Neuron (in vitro differentiated cells): Measurements from ENCODE around the gene GLRX3.
A peak's percentile ranks its signal among the peaks of the same experiment; 100 is the strongest.
"Not testable (repeated sequence)": the region's sequence is repeated elsewhere in the genome, so short reads cannot be mapped to it uniquely, and the experiment has no call there.

ENCODE experiments used
- H2AFZ ChIP-seq: one replicate; pipeline ENCODE4 v1.6.1; 2013; ENCODE audit warnings: low read depth, mild to moderate bottlenecking, inconsistent platforms, low read length, moderate library complexity
- H3K27me3 ChIP-seq: one replicate; pipeline ENCODE4 v1.6.1; 2013; ENCODE audit warnings: low read length; ENCODE audit not compliant: insufficient read depth
- H3K36me3 ChIP-seq: one replicate; pipeline ENCODE4 v1.6.1; 2013; ENCODE audit warnings: low read length; ENCODE audit not compliant: insufficient read depth
- H3K4me1 ChIP-seq: one replicate; pipeline ENCODE4 v1.6.1; 2013; ENCODE audit warnings: low read length; ENCODE audit not compliant: insufficient read depth
- H3K4me3 ChIP-seq: 2 replicates; pipeline ENCODE4 v1.5.1; 2013; ENCODE audit warnings: mild to moderate bottlenecking, low read length, moderate library complexity
- H3K9me3 ChIP-seq: one replicate; pipeline ENCODE4 v1.6.1; 2013; ENCODE audit warnings: low read length

Gene GLRX3

DNA sequence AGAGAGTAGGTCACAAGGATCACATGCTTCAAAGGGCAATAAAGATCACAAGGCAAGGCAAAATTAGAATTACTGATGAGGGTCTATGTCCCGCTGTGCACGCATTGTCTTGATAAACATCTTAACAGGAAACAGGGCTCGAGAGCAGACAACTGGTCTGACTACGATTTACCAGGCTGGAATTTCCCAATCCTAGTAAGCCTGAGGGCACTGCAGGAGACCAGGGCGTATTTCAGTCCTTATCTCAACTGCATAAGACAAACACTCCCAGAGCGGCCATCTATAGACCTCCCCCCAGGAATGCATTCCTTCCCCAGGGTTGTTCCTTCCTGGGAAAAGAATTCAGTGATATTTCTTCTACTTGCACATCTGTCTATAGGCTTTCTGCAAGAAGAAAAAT, 18.7 kb upstream of the GLRX3 start:
- H3K27me3 ChIP-seq, H3K4me3 ChIP-seq, H3K9me3 ChIP-seq, H3K4me1 ChIP-seq, H2AFZ ChIP-seq, H3K36me3 ChIP-seq: not testable (repeated sequence)

GRCh38 chr10:130121486-130122079, 14.6 kb upstream of the GLRX3 start:
- Histone ChIP-seq H3K9me3 (no peaks in the 10 kb centered on the region), H3K27me3 (no peaks in the 10 kb centered on the region), H3K4me1 (no peaks in the 10 kb centered on the region), H3K4me3 (no peak overlapping the region), H2AFZ (no peak overlapping the region), H3K36me3 (no peaks in the 10 kb centered on the region)

- peaks cover 4% of the 10 kb centered on the region for H3K4me1 ChIP-seq
- H3K4me3 ChIP-seq: peak overlapping the region; percentile 14
- H3K27me3 ChIP-seq: no peaks in the 10 kb centered on the region
- peak overlapping the region; percentile 33 for H2AFZ ChIP-seq
- no peaks in the 10 kb centered on the region for H3K9me3 ChIP-seq
- no peaks in the 10 kb centered on the region for H3K36me3 ChIP-seq
These were observed 8.7 kb upstream of the GLRX3 start for GRCh38 chr10:130127364-130128061.

GRCh38 chr10:130128062-130128781, 8.0 kb upstream of the GLRX3 start:
- H3K27me3 ChIP-seq: no peaks in the 10 kb centered on the region
- no peak overlapping the region for H3K4me3 ChIP-seq
- peaks cover 4% of the 10 kb centered on the region for H3K4me1 ChIP-seq
- H2AFZ ChIP-seq: no peak overlapping the region
- H3K36me3 ChIP-seq: no peaks in the 10 kb centered on the region
- no peaks in the 10 kb centered on the region for H3K9me3 ChIP-seq

- no peak overlapping the region for H3K4me3 ChIP-seq
- H3K36me3 ChIP-seq: no peaks in the 10 kb centered on the region
- H2AFZ ChIP-seq: no peak overlapping the region
These were observed 7.3 kb upstream of the GLRX3 start for GRCh38 chr10:130128922-130129321.

GRCh38 chr10:130135676-130136225, 440 bp upstream of the GLRX3 start:
- H2AFZ ChIP-seq: peak overlapping the region; percentile 93
- no peaks in the 10 kb centered on the region for H3K27me3 ChIP-seq
- no peaks in the 10 kb centered on the region for H3K9me3 ChIP-seq
- peaks cover 13% of the 10 kb centered on the region for H3K4me1 ChIP-seq
- H3K4me3 ChIP-seq: peak overlapping the region; percentile 68
- H3K36me3 ChIP-seq: peaks cover 3% of the 10 kb centered on the region

More at GRCh38 chr10:130128922-130129321, 7.3 kb upstream of the GLRX3 start:
- H3K4me1 ChIP-seq: peaks cover 4% of the 10 kb centered on the region
- H3K9me3 ChIP-seq: no peaks in the 10 kb centered on the region
- H3K27me3 ChIP-seq: no peaks in the 10 kb centered on the region

- Histone ChIP-seq H3K4me3 (peak overlapping the region; percentile 68), H3K36me3 (peaks cover 7% of the 10 kb centered on the region), H3K27me3 (no peaks in the 10 kb centered on the region), H3K4me1 (peaks cover 16% of the 10 kb centered on the region), H3K9me3 (no peaks in the 10 kb centered on the region), H2AFZ (no peak overlapping the region)
These were observed 878 bp downstream of the GLRX3 start for GRCh38 chr10:130137090-130137448.

DNA sequence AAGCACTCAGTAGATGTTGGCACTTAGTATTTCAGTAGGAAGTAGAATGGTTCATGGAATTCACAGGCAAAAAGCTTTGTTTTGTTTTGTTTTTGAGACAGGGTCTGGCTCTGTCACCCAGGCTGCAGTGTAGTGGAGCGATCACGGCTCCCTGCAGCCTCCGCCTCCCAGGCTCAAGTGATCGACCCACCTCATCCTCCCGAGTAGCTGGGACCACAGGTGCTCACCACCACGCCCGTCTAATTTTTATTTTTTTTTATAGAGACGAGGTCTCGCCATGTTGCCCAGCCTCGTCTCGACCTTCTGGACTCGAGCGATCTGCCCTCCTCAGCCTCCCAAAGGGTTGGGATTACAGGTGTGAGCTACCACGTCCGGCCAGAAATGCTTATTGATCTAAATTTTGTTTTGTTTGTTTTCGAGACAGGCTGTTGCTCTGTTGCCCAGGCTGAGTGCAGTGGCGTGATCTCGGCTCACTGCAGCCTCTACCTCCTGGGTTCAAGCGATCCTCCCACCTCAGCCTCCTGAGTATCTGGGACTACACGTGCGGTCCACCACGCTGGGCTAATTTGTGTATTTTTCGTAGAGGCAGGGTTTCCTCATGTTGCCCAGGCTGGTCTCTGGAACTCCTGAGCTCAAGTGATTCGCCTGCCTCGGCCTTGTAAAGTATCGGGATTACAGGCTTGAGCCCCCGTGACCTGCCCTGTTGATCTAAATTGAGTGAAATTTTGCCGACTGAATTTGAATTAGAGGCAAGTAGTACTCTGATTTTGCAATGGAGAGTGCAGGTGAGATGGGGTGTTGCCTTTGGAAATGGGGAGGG, 1.7 kb downstream of the GLRX3 start:
- Histone ChIP-seq H3K36me3 (peaks cover 8% of the 10 kb centered on the region), H3K4me1 (peaks cover 16% of the 10 kb centered on the region), H3K27me3 (no peaks in the 10 kb centered on the region), H2AFZ (no peak overlapping the region), H3K4me3 (peak overlapping the region; percentile 68), H3K9me3 (no peaks in the 10 kb centered on the region)

GRCh38 chr10:130138479-130138866, 2.3 kb downstream of the GLRX3 start:
- peaks cover 16% of the 10 kb centered on the region for H3K4me1 ChIP-seq
- H2AFZ ChIP-seq: no peak overlapping the region
- no peaks in the 10 kb centered on the region for H3K27me3 ChIP-seq
- no peak overlapping the region for H3K4me3 ChIP-seq
- H3K36me3 ChIP-seq: peaks cover 8% of the 10 kb centered on the region
- no peaks in the 10 kb centered on the region for H3K9me3 ChIP-seq

DNA sequence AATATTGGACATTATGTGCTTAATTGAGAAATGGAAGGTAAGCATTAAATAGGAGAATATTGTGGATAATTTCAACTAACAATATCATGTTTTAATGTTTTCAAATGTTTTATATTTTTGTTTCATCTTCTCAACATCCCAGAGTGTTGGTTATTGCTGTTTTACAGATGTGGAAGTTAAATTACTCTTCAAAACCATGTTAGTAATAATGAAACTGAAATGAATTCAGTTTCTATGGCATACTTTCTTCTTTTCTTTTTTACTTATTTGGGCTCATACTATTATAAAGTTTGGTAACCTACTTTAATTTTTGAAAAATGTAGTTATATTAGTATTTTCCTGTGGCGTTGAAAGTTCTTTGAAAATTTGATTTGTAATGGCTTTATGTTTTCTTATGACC, 4.2 kb downstream of the GLRX3 start:
- Histone ChIP-seq H3K36me3 (peaks cover 10% of the 10 kb centered on the region), H3K4me1 (peaks cover 16% of the 10 kb centered on the region), H3K9me3 (no peaks in the 10 kb centered on the region), H3K4me3 (no peak overlapping the region), H2AFZ (no peak overlapping the region), H3K27me3 (no peaks in the 10 kb centered on the region)

DNA sequence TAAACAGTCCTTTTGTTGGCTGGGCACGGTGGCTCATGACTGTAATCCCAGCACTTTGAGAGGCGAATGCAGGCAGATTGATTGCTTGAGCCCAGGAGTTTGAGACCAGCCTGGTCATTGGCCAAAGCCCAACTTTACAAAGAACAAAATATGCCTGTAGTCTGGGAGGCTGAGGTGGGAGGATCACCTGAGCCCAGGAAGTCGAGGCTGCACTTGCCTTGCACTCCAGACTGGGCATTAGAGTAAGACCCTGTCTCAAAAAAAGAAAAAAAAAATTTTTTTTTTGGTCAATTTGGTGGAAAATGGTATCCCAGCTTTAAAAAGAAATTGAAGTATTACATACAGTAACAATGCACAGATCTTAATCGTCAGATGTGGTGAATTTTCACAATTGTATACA, 4.8 kb downstream of the GLRX3 start:
- peaks cover 12% of the 10 kb centered on the region for H3K36me3 ChIP-seq
- H2AFZ ChIP-seq: no peak overlapping the region
- no peak overlapping the region for H3K4me3 ChIP-seq
- no peaks in the 10 kb centered on the region for H3K9me3 ChIP-seq
- H3K4me1 ChIP-seq: peaks cover 16% of the 10 kb centered on the region
- no peaks in the 10 kb centered on the region for H3K27me3 ChIP-seq

DNA sequence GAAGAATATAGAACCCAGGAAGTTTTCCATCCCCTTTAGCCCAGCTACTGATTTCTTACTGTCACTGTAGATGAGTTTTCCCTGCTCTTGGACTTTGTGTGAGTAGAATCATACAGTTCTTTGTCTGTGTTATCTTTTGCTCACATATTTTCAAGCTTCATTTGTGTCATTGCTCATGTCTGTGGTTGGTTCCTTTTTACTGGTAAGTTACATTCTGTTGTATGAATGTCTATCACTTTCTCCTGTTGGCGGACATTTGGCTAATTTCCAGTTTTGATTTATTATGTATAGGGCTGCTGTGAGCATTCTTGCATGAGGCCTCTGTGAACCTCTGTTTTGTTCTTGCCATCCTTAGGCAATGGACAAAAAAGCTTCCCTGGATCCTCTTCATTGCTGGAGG, 5.3 kb downstream of the GLRX3 start:
- peaks cover 16% of the 10 kb centered on the region for H3K36me3 ChIP-seq
- H2AFZ ChIP-seq: no peak overlapping the region
- H3K4me1 ChIP-seq: peaks cover 16% of the 10 kb centered on the region
- no peak overlapping the region for H3K4me3 ChIP-seq
- H3K9me3 ChIP-seq: no peaks in the 10 kb centered on the region
- H3K27me3 ChIP-seq: no peaks in the 10 kb centered on the region

DNA sequence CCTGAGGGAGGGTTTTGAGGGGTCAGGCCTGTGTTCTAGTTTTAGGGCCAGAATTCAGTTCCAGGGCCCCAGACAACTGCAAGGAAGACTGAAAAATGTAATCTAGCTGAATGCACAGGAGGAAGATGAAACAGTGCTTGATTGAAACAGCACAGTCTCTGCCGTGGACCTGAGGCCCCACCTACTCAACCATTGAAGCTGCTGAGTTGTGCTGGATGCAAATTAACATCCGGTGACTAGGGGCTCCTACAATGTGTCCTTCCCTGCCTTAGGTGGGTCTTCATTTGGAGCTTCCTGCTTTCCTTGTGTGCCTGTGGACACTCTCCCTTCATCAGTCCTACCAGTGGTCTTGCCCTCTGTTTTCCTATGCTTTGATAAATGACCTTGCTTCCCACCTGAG, 5.7 kb downstream of the GLRX3 start:
- peaks cover 21% of the 10 kb centered on the region for H3K36me3 ChIP-seq
- H2AFZ ChIP-seq: no peak overlapping the region
- H3K27me3 ChIP-seq: no peaks in the 10 kb centered on the region
- H3K4me3 ChIP-seq: no peak overlapping the region
- no peaks in the 10 kb centered on the region for H3K9me3 ChIP-seq
- H3K4me1 ChIP-seq: peaks cover 16% of the 10 kb centered on the region
